PC-9 (cell line): ENCODE data around the gene COL11A2. TPM values are rescaled to one million over a fixed set of nuclear protein-coding genes. Genes with fewer than 3 reads are reported as not detected.

ENCODE experiments used
- BruUV-seq: library from RNA; stranded (reverse); fragments of 400-500 nt; replicated peaks from 2 replicates; lab custom pipeline; 2021; lab: Mats Ljungman, UMichigan
- CTCF ChIA-PET: fragments of 300-600 bp; sonication (Branson Sonifier 250); formaldehyde crosslinking; loops from one replicate; lab custom pipeline; 2022; ENCODE audit warnings: antibody characterized with exemption; lab: Charles Lee
- POLR2A ChIA-PET: fragments of 300-600 bp; sonication (Branson Sonifier 250); formaldehyde crosslinking; loops from one replicate; lab custom pipeline; 2022; ENCODE audit warnings: antibody characterized with exemption; ENCODE audit not compliant: unreplicated experiment; lab: Charles Lee
- DNase-seq, 2 experiments: peaks; one replicate each; pipeline versions ENCODE4 v3.0.0 to v3.0.0-alpha.2; 2015 to 2022; ENCODE audit warnings: mixed read lengths in 1 of 2
- H2AFZ ChIP-seq: fragments of 200-600 bp; sonication (generic); 2 replicates; pipeline ENCODE4 v1.8.1; 2017; ENCODE audit warnings: antibody characterized with exemption
- H3F3A ChIP-seq: fragments of 200-600 bp; sonication (generic); 2 replicates; pipeline ENCODE4 v1.8.1; 2017; ENCODE audit warnings: antibody characterized with exemption, mild to moderate bottlenecking, low read depth; ENCODE audit not compliant: insufficient read depth
- H3K27ac ChIP-seq: fragments of 200-600 bp; sonication (generic); 2 replicates; pipeline ENCODE4 v1.6.1; 2016; ENCODE audit warnings: mixed run types
- H3K27me3 ChIP-seq: fragments of 200-600 bp; sonication (generic); 2 replicates; pipeline ENCODE4 v1.6.1; 2016; ENCODE audit warnings: low read depth, mixed run types; ENCODE audit not compliant: insufficient read depth
- H3K36me3 ChIP-seq: fragments of 200-600 bp; sonication (generic); 2 replicates; pipeline ENCODE4 v1.6.1; 2016; ENCODE audit warnings: low read depth, mixed run types
- H3K4me1 ChIP-seq: fragments of 200-600 bp; sonication (generic); replicated peaks from 2 replicates; pipeline ENCODE4 v1.6.1; 2016; ENCODE audit warnings: mixed run types; ENCODE audit not compliant: insufficient read depth
- H3K4me2 ChIP-seq: fragments of 200-600 bp; sonication (generic); 2 replicates; pipeline ENCODE4 v1.6.1; 2017; ENCODE audit warnings: mixed run types
- H3K4me3 ChIP-seq: fragments of 200-600 bp; sonication (generic); 2 replicates; pipeline ENCODE4 v1.6.1; 2016; ENCODE audit warnings: mixed run types
- H3K79me2 ChIP-seq: fragments of 200-600 bp; sonication (generic); 2 replicates; pipeline ENCODE4 v1.6.1; 2017; ENCODE audit warnings: low read depth, mixed run types
- H3K9me2 ChIP-seq: fragments of 200-600 bp; sonication (generic); 2 replicates; pipeline ENCODE4 v1.8.1; 2017; ENCODE audit warnings: mild to moderate bottlenecking; ENCODE audit not compliant: insufficient read depth
- H3K9me3 ChIP-seq: fragments of 200-600 bp; sonication (generic); 2 replicates; pipeline ENCODE4 v1.8.1; 2016; ENCODE audit warnings: low read depth; ENCODE audit not compliant: insufficient read depth
- H4K20me1 ChIP-seq: fragments of 200-600 bp; sonication (generic); 2 replicates; pipeline ENCODE4 v1.8.1; 2017; ENCODE audit not compliant: insufficient read depth
- CTCF ChIP-seq: fragments of 200-600 bp; sonication (generic); conservative IDR thresholded peaks from 2 replicates; pipeline ENCODE4 v1.6.1; 2017; ENCODE audit warnings: mixed run types, antibody characterized with exemption, mild to moderate bottlenecking, moderate library complexity
- EZH2 ChIP-seq: fragments of 200-600 bp; sonication (generic); IDR thresholded peaks from 2 replicates; pipeline ENCODE4 v1.8.0; 2017; ENCODE audit warnings: antibody characterized with exemption, low read depth
- intact Hi-C: fragments of 100-400 bp; cut with micrococcal nuclease; formaldehyde crosslinking; loops from one replicate; pipeline ENCODE4 v1.10.0; 2022; ENCODE audit not compliant: unreplicated experiment
- total RNA-seq: library from RNA; stranded (reverse); gene quantifications from 2 replicates; pipeline ENCODE4 v1.2.3, GENCODE V29; 2021

COL11A2 gene
- total RNA-seq, 1 experiment from 2014 or later = 2.2 TPM

GRCh38 chr6:33176906-33177305, 15.4 kb downstream of the COL11A2 start:
- intact Hi-C loops = no loop called here
- ChIA-PET POLR2A (no interaction called here), CTCF (no interaction called here)
- no peak overlapping the region for H3K4me3 ChIP-seq
- no peaks in the 10 kb centered on the region for H3K36me3 ChIP-seq
- no peaks in the 10 kb centered on the region for H3K79me2 ChIP-seq
- no peak overlapping the region for H2AFZ ChIP-seq
- no peak for TF ChIP-seq EZH2
- TF ChIP-seq CTCF = no peak
- H3K27ac ChIP-seq = no peak overlapping the region
- DNase-seq = no peak
- no peaks in the 10 kb centered on the region for H3K4me1 ChIP-seq
- no TSS peak for BruUV-seq
- no peaks in the 10 kb centered on the region for H4K20me1 ChIP-seq
- H3K9me2 ChIP-seq = no peaks in the 10 kb centered on the region
- H3F3A ChIP-seq = no peaks in the 10 kb centered on the region
- H3K27me3 ChIP-seq = peaks cover 53% of the 10 kb centered on the region
- H3K9me3 ChIP-seq = no peaks in the 10 kb centered on the region
- no peak overlapping the region for H3K4me2 ChIP-seq

GRCh38 chr6:33175436-33176069, 16.7 kb downstream of the COL11A2 start:
- Histone ChIP-seq H3K4me1 (no peaks in the 10 kb centered on the region), H3K36me3 (no peaks in the 10 kb centered on the region), H3K79me2 (no peaks in the 10 kb centered on the region), H3K4me2 (no peak overlapping the region), H4K20me1 (no peaks in the 10 kb centered on the region), H3K9me3 (no peaks in the 10 kb centered on the region), H3F3A (no peaks in the 10 kb centered on the region), H3K27me3 (peaks cover 53% of the 10 kb centered on the region), H3K9me2 (no peaks in the 10 kb centered on the region), H2AFZ (no peak overlapping the region), H3K4me3 (no peak overlapping the region), H3K27ac (no peak overlapping the region)
- intact Hi-C loops = no loop called here
- POLR2A ChIA-PET = no interaction called here
- CTCF ChIA-PET = no interaction called here
- no peak for TF ChIP-seq CTCF
- TF ChIP-seq EZH2 = no peak
- no TSS peak for BruUV-seq
- no peak for DNase-seq

- no TSS peak for BruUV-seq
- H3K79me2 ChIP-seq = no peaks in the 10 kb centered on the region
- ChIA-PET POLR2A (interaction anchor here (0.6 kb wide), 1 partner anchor 30 kb away, joined by 12 read pairs; the partner anchor contains the start of gene HSD17B8), CTCF (no interaction called here)
- TF ChIP-seq CTCF (no peak), EZH2 (no peak)
- H3K4me3 ChIP-seq = no peak overlapping the region
- DNase-seq = no peak
- H3K9me3 ChIP-seq = no peaks in the 10 kb centered on the region
- H3K27me3 ChIP-seq = peaks cover 46% of the 10 kb centered on the region
- no peak overlapping the region for H3K4me2 ChIP-seq
- H2AFZ ChIP-seq = no peak overlapping the region
- no peaks in the 10 kb centered on the region for H3K4me1 ChIP-seq
- H3K27ac ChIP-seq = no peak overlapping the region
- intact Hi-C loops = no loop called here
- no peaks in the 10 kb centered on the region for H3K36me3 ChIP-seq
- H4K20me1 ChIP-seq = no peaks in the 10 kb centered on the region
- no peaks in the 10 kb centered on the region for H3F3A ChIP-seq
- no peaks in the 10 kb centered on the region for H3K9me2 ChIP-seq
Observed at GRCh38 chr6:33174784-33175183, 17.5 kb downstream of the COL11A2 start.
